PC-3 (cell line): ENCODE measurements around the gene GNRHR. TPM values are rescaled to one million over a fixed set of nuclear protein-coding genes. Genes with fewer than 3 reads are reported as not detected.

Source experiments
- ATAC-seq: fragments of 200-7000 bp; cut with Tn5 transposase; 2 replicates; pipeline ENCODE4 v1.9.1; 2020; ENCODE audit warnings: mild to moderate bottlenecking, moderate library complexity
- BruUV-seq: library from RNA; stranded (reverse); fragments of 400-500 nt; replicated peaks from 2 replicates; lab custom pipeline; 2021; lab: Mats Ljungman, UMichigan
- CTCF ChIA-PET: fragments of 300-600 bp; sonication (Branson Sonifier 250); formaldehyde crosslinking; loops from one replicate; lab custom pipeline; 2022; ENCODE audit warnings: antibody characterized with exemption; lab: Charles Lee
- POLR2A ChIA-PET: fragments of 300-600 bp; sonication (Branson Sonifier 250); formaldehyde crosslinking; loops from one replicate; lab custom pipeline; 2022; ENCODE audit warnings: antibody characterized with exemption; ENCODE audit not compliant: unreplicated experiment; lab: Charles Lee
- DNase-seq: peaks from one replicate; pipeline ENCODE4 v3.0.0-alpha.2; 2015
- H2AFZ ChIP-seq: fragments of 300-600 bp; sonication (generic); 2 replicates; pipeline ENCODE4 v1.6.0; 2016; ENCODE audit warnings: antibody characterized with exemption, low read length
- H3F3A ChIP-seq: fragments of 300-600 bp; sonication (generic); one replicate; pipeline ENCODE4 v1.6.0; 2017; ENCODE audit warnings: antibody characterized with exemption, low read length, control low read depth, mild to moderate bottlenecking; ENCODE audit not compliant: unreplicated experiment
- H3K27ac ChIP-seq: fragments of 300-600 bp; sonication (generic); 2 replicates; pipeline ENCODE4 v1.5.1; 2016; ENCODE audit warnings: mild to moderate bottlenecking, low read length
- H3K27me3 ChIP-seq: fragments of 300-600 bp; sonication (generic); 2 replicates; pipeline ENCODE4 v1.6.1; 2016; ENCODE audit warnings: low read length, mixed read lengths
- H3K36me3 ChIP-seq: fragments of 300-600 bp; sonication (generic); 2 replicates; pipeline ENCODE4 v1.6.1; 2016; ENCODE audit warnings: low read depth, mixed run types, low read length, mixed read lengths
- H3K4me1 ChIP-seq: fragments of 300-600 bp; sonication (generic); 2 replicates; pipeline ENCODE4 v1.5.1; 2016; ENCODE audit warnings: low read length; ENCODE audit not compliant: insufficient read depth
- H3K4me2 ChIP-seq: fragments of 300-600 bp; sonication (generic); 2 replicates; pipeline ENCODE4 v1.6.0; 2016; ENCODE audit warnings: low read length
- H3K4me3 ChIP-seq: fragments of 300-600 bp; sonication (generic); 2 replicates; pipeline ENCODE4 v1.5.1; 2016; ENCODE audit warnings: mild to moderate bottlenecking, low read length, mixed read lengths
- H3K79me2 ChIP-seq: fragments of 300-600 bp; sonication (generic); 2 replicates; pipeline ENCODE4 v1.6.1; 2017; ENCODE audit warnings: low read length, mixed read lengths
- H3K9ac ChIP-seq: fragments of 300-600 bp; sonication (generic); 2 replicates; pipeline ENCODE4 v1.6.0; 2016; ENCODE audit warnings: mild to moderate bottlenecking, low read length
- H3K9me2 ChIP-seq: fragments of 300-600 bp; sonication (generic); replicated peaks from 2 replicates; pipeline ENCODE4 v1.6.1; 2016; ENCODE audit warnings: mixed run types, low read length, mixed read lengths
- H3K9me3 ChIP-seq: fragments of 300-600 bp; sonication (generic); 2 replicates; pipeline ENCODE4 v1.6.1; 2016; ENCODE audit warnings: low read length, mixed read lengths
- H4K20me1 ChIP-seq: fragments of 300-600 bp; sonication (generic); 2 replicates; pipeline ENCODE4 v1.6.1; 2016; ENCODE audit warnings: low read length, mixed read lengths
- EZH2 ChIP-seq: fragments of 300-600 bp; sonication (generic); IDR thresholded peaks from one replicate; pipeline ENCODE4 v1.6.1; 2017; ENCODE audit warnings: antibody characterized with exemption, mild to moderate bottlenecking, low read length; ENCODE audit not compliant: unreplicated experiment
- EZH2phosphoT487 ChIP-seq: fragments of 300-600 bp; sonication (generic); IDR thresholded peaks from 2 replicates; pipeline ENCODE4 v1.6.1; 2018; ENCODE audit warnings: mild to moderate bottlenecking, antibody characterized with exemption, low read length, borderline replicate concordance
- intact Hi-C: fragments of 100-400 bp; cut with micrococcal nuclease; formaldehyde crosslinking; loops from 2 replicates; pipeline ENCODE4 v1.9.0; 2023
- total RNA-seq: library from RNA; depleted of rRNA; stranded (reverse); fragments of >200 nt; gene quantifications from 2 replicates; pipeline ENCODE4 v1.2.3, GENCODE V29; 2014; rRNA removed
- TF ChIP-seq, protein P1 (sequence below): fragments of 300-600 bp; sonication (generic); conservative IDR thresholded peaks from 2 replicates; pipeline ENCODE4 v1.5.1; 2017; ENCODE audit warnings: antibody characterized with exemption, low read depth, mild to moderate bottlenecking, low read length

GNRHR gene
- total RNA-seq, 1 experiment from 2014 or later, result not detected

DNA sequence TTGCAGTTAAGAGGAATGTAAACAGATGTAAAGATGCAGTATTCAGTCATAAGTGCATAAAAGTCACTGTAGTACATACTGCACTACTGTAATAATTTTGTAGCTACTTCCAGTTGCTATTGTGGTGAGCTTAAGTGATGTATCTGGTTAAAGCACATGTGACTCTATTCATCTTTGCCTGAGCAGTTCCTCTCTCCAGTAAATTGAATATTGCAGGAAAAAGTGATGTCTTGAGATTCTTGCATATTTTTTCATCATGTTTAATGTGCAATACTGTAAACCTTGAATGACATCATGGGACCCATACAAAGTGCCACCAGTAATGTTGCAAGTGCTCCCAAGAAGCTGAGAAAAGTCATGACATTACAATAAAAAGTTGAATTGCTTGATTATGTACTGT lies 62.9 kb downstream of the GNRHR start:
- Histone ChIP-seq H3K4me3 (no peak overlapping the region), H3K9ac (no peak overlapping the region), H3K27ac (no peak overlapping the region), H3K27me3 (no peaks in the 10 kb centered on the region), H3F3A (no peaks in the 10 kb centered on the region), H2AFZ (no peak overlapping the region), H3K9me2 (no peaks in the 10 kb centered on the region), H3K4me2 (no peak overlapping the region), H3K4me1 (peaks cover 20% of the 10 kb centered on the region), H4K20me1 (no peaks in the 10 kb centered on the region), H3K36me3 (peaks cover 51% of the 10 kb centered on the region), H3K9me3 (no peaks in the 10 kb centered on the region), H3K79me2 (peaks cover 83% of the 10 kb centered on the region)
- BruUV-seq, result no TSS peak
- ChIA-PET POLR2A (no interaction called here), CTCF (no interaction called here)
- ATAC-seq, result no peak
- no peak for DNase-seq
- no peak for TF ChIP-seq EZH2phosphoT487
- no peak for TF ChIP-seq EZH2
- TF ChIP-seq, protein P1, sequence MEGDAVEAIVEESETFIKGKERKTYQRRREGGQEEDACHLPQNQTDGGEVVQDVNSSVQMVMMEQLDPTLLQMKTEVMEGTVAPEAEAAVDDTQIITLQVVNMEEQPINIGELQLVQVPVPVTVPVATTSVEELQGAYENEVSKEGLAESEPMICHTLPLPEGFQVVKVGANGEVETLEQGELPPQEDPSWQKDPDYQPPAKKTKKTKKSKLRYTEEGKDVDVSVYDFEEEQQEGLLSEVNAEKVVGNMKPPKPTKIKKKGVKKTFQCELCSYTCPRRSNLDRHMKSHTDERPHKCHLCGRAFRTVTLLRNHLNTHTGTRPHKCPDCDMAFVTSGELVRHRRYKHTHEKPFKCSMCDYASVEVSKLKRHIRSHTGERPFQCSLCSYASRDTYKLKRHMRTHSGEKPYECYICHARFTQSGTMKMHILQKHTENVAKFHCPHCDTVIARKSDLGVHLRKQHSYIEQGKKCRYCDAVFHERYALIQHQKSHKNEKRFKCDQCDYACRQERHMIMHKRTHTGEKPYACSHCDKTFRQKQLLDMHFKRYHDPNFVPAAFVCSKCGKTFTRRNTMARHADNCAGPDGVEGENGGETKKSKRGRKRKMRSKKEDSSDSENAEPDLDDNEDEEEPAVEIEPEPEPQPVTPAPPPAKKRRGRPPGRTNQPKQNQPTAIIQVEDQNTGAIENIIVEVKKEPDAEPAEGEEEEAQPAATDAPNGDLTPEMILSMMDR, result no peak
- intact Hi-C loops, result no loop called here

Other genes with a start within 250 kb of the GNRHR start
- 8.4 and 10.6 TPM in 2 replicates for gene CENPC, start 208.9 kb downstream of the GNRHR start, total RNA-seq
- not detected in 2 replicates for gene STAP1, start 195.7 kb downstream of the GNRHR start, total RNA-seq
- gene UBA6, start 53.2 kb downstream of the GNRHR start, total RNA-seq, result 94.6 and 107 TPM in 2 replicates
- gene TMPRSS11D, start 129.6 kb upstream of the GNRHR start, total RNA-seq, result not detected in 2 replicates
- not detected in 2 replicates for gene TMPRSS11A, start 209.1 kb upstream of the GNRHR start, total RNA-seq